ENCODE data around the gene ITPA.

DNA sequence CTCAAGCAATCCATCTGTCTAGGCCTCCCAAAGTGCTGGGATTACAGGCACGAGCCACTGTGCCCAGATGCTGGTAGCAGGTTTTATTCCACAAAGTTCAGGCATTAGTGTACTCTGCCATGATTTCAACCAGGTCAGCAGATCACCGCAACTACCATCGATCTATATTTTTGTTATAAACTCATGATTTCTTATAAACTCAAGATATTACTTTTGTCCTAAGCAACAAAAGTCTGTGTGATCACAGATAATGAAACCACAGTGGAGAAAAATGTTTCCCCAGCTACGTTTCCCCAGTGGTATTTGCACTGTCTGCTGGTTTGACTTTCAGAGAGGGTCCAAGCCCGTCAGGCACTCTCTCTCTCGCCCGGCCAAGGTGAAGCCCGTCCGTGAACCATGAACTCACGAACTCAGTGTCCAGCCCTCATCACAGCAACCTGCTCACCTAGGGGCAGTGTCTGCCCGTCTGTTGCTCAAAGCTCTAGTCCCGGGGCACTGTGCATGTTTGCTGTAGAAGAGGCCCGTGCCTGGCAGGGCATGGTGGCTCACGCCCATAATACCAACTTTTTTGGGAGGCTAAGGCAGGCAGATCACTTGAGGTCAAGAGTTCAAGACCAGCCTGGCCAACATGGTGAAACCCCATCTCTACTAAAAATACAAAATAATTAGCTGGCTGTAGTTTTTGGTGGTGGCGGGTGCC lies 22.7 kb downstream of the ITPA start:
- no peak for TF ChIP-seq POLR2A (IDR thresholded peaks at IDR 0.05; ENCODE audit: control extremely low read depth in 1 of 2, low read depth in 2 of 2, low read length in 2 of 2)
- TF ChIP-seq CTCF (IDR thresholded peaks at IDR 0.05; ENCODE audit: control extremely low read depth in 1 of 3, insufficient read depth in 1 of 3, low read depth in 1 of 3, low read length in 3 of 3) = no peak
- no peak for TF ChIP-seq EZH2 (IDR thresholded peaks at IDR 0.05; ENCODE audit: low read depth, low read length, severe bottlenecking)
- TF ChIP-seq POLR2AphosphoS5 (IDR thresholded peaks at IDR 0.05; ENCODE audit: low read depth, low read length) = no peak
- TF ChIP-seq SIRT6 (IDR thresholded peaks at IDR 0.05; ENCODE audit: low read length) = no peak
- no peak for TF ChIP-seq ZNF274 (IDR thresholded peaks at IDR 0.05; ENCODE audit: borderline replicate concordance, extremely low read depth, low read length)
- TF ChIP-seq GABPA (IDR thresholded peaks at IDR 0.05; ENCODE audit: borderline replicate concordance, insufficient read depth, low read length) = no peak
- no peak for TF ChIP-seq YY1 (IDR thresholded peaks at IDR 0.05; ENCODE audit: low read depth, low read length)
- TF ChIP-seq E2F6 (IDR thresholded peaks at IDR 0.05) = no peak
- no peak for TF ChIP-seq CEBPB (IDR thresholded peaks at IDR 0.05; ENCODE audit: low read depth, low read length)
- no peak for TF ChIP-seq TCF12 (IDR thresholded peaks at IDR 0.05; ENCODE audit: low read depth, low read length)
- no peak for TF ChIP-seq TEAD4 (IDR thresholded peaks at IDR 0.05; ENCODE audit: low read depth, low read length)
- TF ChIP-seq BRCA1 (IDR thresholded peaks at IDR 0.05; ENCODE audit: low read depth, low read length) = no peak
